SH-SY5Y (cell line): ENCODE data around the gene GPATCH2L.

Source experiments
- GATA2 ChIP-seq: IDR thresholded peaks from 2 replicates; pipeline ENCODE4 v1.6.1; 2011; ENCODE audit warnings: mild to moderate bottlenecking, low read depth, low read length
- GATA3 ChIP-seq: IDR thresholded peaks from 2 replicates; pipeline ENCODE4 v1.6.1; 2011; ENCODE audit warnings: low read depth, mild to moderate bottlenecking, low read length, moderate library complexity

- TF ChIP-seq GATA2 (no peak), GATA3 (no peak)
Observed at GRCh38 chr14:76168531-76168930, 16.8 kb downstream of the GPATCH2L start.
